Activated naive CD4-positive, alpha-beta T cell treated with anti-CD3 and anti-CD28 coated beads, Interleukin-2, amount 50 U/mL, for 72 hours (primary cell): ENCODE results near the gene LUZP1. TPM values are rescaled to one million over a fixed set of nuclear protein-coding genes. Genes with fewer than 3 reads are reported as not detected.
A peak's percentile ranks its signal among the peaks of the same experiment; 100 is the strongest.

Experiments used
- ATAC-seq, 2 donors: fragments of 150-1000 bp; cut with Tn5 transposase; 2 replicates each; pipeline ENCODE4 v1.10.0; 2021; ENCODE audit warnings: mild to moderate bottlenecking in 2 of 2, moderate library complexity in 2 of 2
- DNase-seq, 2 donors: peaks; one replicate each; pipeline ENCODE4 v3.0.0; 2021 to 2022; ENCODE audit warnings: low spot score in 2 of 2
- H3K27ac Mint-ChIP-seq, 2 donors: one replicate each; pipeline ENCODE4 v1.8.0; 2022; ENCODE audit warnings: mild to moderate bottlenecking in 2 of 2, mixed read lengths in 2 of 2
- H3K36me3 Mint-ChIP-seq, 2 donors: one replicate each; pipeline ENCODE4 v1.8.0; 2022; ENCODE audit warnings: mixed read lengths in 2 of 2
- H3K9me3 Mint-ChIP-seq, 2 donors: one replicate each; pipeline ENCODE4 v1.8.0; 2022; ENCODE audit warnings: mixed read lengths in 2 of 2
- total RNA-seq, 2 donors: library from RNA; stranded (reverse); gene quantifications; one replicate each; pipeline ENCODE4 v1.2.3, GENCODE V29; 2022

LUZP1 gene
- total RNA-seq, 2 donors from 2014 or later, result 18.5 to 21.4 TPM

DNA sequence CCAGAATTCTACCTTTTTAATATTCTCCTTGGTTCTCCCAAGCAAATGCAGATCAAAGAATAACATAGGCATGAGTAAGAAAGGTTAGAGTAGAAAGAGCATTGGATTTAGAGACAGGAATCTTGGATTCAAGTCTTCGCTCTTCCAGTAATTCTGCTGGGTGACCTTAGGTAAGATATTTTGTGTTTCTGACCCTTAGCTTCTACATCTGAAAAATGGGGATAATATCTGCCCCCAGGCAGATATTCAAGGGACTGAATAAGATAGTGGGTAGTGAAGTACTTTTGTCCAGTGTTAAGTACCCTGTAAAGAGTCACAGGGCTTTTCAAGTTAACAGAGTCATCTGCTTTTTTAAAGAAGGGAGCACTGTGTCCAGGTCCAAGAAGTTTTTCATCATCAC, 78.6 kb downstream of the LUZP1 start:
- Mint-ChIP-seq H3K9me3 (no peaks in the 10 kb centered on the region), H3K36me3 (peaks cover 0 to 13% of the 10 kb centered on the region in 2 donors), H3K27ac (peak overlapping the region in 1 of 2 donors; percentile 32)
- no peak for DNase-seq
- ATAC-seq, result no peak

DNA sequence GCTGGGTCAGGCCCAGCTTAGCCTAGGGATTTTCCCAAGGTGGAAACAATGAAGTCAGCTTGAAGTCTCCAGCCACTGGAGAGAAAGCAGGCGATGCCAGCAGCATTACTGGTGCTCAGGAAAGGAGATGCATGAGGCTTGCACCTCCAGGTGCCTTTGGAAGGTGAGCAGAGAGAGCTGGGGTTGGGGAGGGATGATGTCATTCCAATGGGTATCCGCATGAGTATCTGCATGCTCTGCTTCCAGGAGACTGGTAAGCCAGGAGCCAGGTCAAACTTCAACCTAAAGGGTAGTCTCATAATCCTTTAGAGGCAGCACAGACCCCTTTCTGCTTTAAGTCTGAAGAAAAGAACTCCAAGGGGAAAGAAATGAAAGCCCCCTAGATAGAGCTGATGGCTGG, 80.6 kb downstream of the LUZP1 start:
- ATAC-seq (no peak), DNase-seq (no peak)
- Mint-ChIP-seq H3K9me3 (no peaks in the 10 kb centered on the region), H3K36me3 (peaks cover 0 to 2% of the 10 kb centered on the region in 2 donors), H3K27ac (peak overlapping the region; percentile 12 to 60)

DNA sequence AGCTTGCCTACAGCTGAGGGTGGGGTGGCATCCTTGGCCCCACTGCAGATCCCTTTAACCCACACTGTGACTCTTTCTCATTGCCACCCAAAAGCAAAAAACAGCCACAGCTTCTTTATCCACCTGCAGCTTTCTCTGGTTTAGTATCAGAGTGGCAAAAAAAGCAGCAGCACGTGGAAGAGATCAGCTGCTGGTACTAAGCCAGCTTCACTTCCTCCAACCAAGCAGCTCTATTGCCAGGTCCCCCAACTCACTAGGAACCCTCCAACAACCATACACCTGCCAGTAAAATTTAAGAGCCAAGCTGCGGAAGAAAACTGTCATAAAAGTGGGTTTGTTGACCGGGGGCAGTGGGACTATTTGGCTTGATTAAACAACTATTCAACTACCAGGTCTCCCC, 83.0 kb downstream of the LUZP1 start:
- Mint-ChIP-seq H3K9me3 (no peaks in the 10 kb centered on the region), H3K27ac (peak overlapping the region; percentile 17 to 66), H3K36me3 (no peaks in the 10 kb centered on the region)
- no peak for ATAC-seq
- DNase-seq, result no peak

DNA sequence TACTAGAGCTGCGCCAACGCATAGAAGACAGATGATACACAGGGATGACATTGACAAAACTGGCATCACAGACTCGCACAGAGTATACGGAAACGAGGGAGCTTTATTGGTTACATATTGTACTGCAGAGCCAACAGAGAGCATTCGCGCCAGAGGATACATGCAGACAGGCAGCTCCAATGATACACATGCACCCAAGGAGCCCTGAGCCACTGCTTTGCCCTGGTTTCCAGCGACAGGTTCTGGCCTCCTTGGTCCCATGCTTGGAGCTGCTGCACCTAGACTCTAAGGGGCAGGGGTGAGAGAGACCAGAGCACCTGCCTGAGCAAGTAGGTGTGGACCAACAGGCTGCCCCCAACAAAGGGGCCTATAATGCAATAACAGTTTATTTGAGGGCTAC, 83.8 kb downstream of the LUZP1 start:
- H3K9me3 Mint-ChIP-seq, result no peaks in the 10 kb centered on the region
- no peaks in the 10 kb centered on the region for H3K36me3 Mint-ChIP-seq
- peak overlapping the region in 1 of 2 donors; percentile 19 for H3K27ac Mint-ChIP-seq
- DNase-seq (no peak), ATAC-seq (no peak)

DNA sequence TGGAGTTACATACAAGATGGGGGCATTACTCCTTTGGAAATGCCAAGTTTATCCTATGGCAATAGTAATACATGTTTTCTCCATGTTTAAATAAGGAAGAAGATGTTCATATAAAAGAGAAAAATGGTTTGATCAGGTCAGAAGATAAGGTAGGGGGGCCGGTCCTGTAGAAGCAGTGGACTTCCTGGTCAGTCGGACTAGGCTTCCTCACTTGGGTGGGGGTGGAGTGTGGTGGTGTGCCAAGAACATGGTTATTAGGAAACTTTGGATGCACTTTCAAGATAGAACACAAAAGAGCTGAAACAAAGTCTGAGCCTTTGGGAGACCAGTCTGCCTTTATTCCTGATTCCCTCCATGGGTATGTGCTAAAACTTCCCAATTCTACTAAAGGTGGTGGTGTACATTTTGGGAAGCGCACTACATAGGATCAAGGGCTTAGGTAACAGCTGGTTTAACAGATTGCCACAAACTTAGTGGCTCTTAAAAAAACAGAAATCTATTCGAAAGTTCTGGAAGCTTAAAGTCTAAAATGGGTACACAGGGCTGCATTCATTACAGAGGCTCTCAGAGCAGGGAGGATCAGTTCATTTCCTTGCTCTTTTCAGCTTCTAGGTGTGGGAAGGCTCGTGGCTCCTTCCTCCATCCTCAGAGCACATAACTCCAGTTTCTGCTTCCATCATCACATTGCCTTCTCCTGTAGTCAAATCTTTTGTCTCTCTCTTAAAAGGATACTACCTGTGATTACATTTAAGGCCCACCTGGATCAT, 84.8 kb downstream of the LUZP1 start:
- H3K36me3 Mint-ChIP-seq, result no peaks in the 10 kb centered on the region
- no peak overlapping the region for H3K27ac Mint-ChIP-seq
- no peaks in the 10 kb centered on the region for H3K9me3 Mint-ChIP-seq
- no peak for ATAC-seq
- DNase-seq, result no peak

DNA sequence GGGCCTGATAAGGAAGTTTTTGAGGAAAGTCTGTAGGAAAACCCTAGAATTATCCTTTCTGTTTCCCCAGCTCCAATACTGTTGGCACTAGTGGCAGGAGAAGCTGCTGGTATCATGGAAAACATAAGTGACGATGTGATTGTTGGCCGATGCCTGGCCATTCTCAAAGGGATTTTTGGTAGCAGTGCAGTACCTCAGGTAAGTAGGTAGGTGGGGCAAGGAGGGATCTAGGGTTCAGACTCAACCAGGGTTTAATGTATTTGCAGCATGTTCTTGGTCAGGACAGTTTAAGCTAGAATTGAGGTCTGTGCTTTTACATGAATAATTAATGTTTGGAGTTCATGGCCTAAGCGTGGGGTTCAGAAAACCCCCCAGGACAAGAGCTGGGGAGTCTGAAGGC, 87.3 kb downstream of the LUZP1 start:
- Mint-ChIP-seq H3K27ac (peak overlapping the region in 1 of 2 donors; percentile 62), H3K9me3 (no peaks in the 10 kb centered on the region), H3K36me3 (no peaks in the 10 kb centered on the region)
- ATAC-seq, result no peak
- no peak for DNase-seq

DNA sequence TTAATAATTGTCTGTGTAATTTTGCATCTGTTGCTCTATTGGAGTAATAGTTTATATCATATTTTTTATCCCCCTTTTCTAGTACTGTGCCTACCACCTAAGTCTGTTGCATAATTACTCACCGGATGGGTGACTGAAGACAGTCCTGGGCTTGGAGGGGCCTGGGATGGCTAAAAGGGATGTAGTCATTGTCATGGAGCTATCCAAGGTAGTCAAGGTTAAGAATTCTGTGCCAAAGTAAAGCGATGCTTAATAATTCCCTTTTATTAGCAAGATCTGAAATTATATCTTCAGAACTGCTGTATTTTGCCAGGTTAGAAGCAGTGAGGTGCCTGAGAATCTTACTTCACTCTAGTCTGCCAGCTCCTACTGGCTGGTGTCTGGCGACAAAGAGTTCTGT, 87.8 kb downstream of the LUZP1 start:
- ATAC-seq, result no peak
- Mint-ChIP-seq H3K36me3 (no peaks in the 10 kb centered on the region), H3K27ac (peak overlapping the region; percentile 20 to 30)

DNA sequence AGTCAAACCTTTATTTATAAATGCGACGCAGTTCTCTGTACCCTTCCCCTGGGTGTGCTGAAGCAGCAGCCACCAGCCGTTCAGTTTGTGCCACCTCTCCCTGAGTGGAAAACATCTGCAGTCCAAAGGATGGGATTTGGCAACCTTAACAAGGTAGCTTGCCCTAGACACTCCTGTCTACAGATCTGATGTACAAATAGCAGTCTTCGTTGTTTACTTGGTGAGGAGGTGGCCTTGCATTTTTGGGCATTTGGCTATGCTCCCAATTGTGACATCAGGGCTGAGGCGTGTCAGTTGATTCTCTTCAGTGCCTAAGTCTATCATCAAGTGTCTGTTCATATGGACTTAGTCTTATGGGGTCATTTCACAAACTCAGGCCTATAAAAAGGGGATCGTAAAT, 89.6 kb downstream of the LUZP1 start:
- peak overlapping the region in 1 of 2 donors; percentile 20 for H3K27ac Mint-ChIP-seq
- DNase-seq (no peak), ATAC-seq (no peak)
- H3K9me3 Mint-ChIP-seq, result no peaks in the 10 kb centered on the region
- H3K36me3 Mint-ChIP-seq, result no peaks in the 10 kb centered on the region

More for the DNA sequence above, 87.8 kb downstream of the LUZP1 start:
- no peak for DNase-seq
- no peaks in the 10 kb centered on the region for H3K9me3 Mint-ChIP-seq

DNA sequence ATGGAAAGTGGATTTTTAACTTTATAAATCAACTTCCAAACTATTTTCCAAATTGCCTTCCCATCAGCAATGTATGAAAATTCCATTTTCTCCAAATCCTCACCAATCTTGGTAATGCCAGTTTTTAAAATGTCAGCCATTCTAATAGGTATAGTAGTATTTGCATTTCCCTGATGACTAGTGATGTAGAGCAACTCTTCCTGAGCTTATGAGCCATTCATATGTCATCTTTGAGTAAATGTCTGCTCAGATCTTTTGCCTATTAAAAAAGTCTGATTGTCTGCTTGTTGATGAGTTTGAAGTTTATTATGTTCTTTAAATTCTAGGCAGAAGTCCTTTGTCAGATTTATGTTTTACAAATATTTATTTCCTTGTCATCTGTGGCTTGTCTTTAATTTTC, 94.6 kb downstream of the LUZP1 start:
- DNase-seq (no peak), ATAC-seq (no peak)
- H3K9me3 Mint-ChIP-seq, result no peaks in the 10 kb centered on the region
- peak overlapping the region in 1 of 2 donors; percentile 31 for H3K27ac Mint-ChIP-seq
- H3K36me3 Mint-ChIP-seq, result no peaks in the 10 kb centered on the region

DNA sequence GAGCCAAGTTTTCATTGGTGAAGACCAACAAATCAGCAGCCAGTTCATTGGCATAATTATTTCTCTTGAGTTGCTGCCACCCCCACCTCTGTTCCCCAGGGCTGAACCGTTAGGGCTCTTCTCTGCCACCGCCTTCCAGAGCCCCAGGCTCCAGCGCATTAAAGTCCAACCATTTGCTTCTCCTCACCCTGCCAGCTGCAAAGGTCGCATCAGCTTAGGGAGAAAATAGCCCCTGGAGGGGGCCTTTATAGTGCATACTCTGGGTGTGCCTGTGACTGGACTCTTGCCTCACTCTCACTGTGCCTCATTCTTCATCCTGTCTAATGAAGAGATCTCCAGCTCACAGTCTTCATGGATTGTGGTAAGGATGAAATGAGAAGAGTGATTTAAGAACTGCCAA, 99.0 kb downstream of the LUZP1 start:
- no peak for ATAC-seq
- no peak for DNase-seq
- Mint-ChIP-seq H3K9me3 (no peaks in the 10 kb centered on the region), H3K36me3 (peaks cover 4 to 7% of the 10 kb centered on the region in 2 donors), H3K27ac (peak overlapping the region in 1 of 2 donors; percentile 61)

DNA sequence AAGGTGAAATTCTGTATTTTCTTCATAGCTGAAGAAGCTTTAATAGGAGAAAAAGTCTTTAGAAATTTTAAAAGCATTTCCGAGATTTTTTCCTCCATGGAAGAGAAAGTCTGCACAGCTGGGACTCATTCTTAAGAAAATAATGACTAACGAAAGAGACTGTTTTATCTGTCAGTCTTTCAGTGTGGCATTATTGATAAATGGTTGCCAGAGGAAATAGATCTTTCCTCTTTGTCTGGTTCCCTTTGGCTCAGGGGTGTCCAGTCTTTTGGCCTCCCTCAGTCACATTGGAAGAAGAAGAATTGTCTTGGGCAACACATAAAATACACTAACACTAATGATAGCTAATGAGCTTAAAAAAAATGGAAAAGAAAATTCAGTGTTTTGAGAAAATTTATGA, 99.5 kb downstream of the LUZP1 start:
- H3K9me3 Mint-ChIP-seq, result no peaks in the 10 kb centered on the region
- no peak for DNase-seq
- H3K27ac Mint-ChIP-seq, result no peak overlapping the region
- H3K36me3 Mint-ChIP-seq, result peaks cover 4 to 7% of the 10 kb centered on the region in 2 donors
- no peak for ATAC-seq

DNA sequence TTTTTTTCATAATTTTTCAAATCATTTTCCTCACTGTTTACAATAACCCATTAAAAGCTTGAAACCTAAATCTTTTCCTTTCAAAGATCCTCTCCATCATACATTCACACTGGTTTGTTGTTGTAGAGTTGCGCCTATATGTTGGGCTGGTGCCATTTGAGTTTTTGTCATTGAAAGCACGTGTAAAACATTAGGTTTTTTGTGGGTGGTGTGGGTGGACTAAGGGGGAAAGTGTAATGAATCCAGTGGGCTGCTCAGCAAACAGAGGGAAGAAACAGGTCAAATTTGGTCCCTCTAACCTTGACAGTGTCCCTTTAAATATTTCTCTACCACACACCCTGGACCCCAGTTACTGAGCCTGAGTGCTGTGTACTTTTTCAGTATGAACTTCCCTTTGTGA, 102.6 kb downstream of the LUZP1 start:
- no peak for ATAC-seq
- no peak overlapping the region for H3K27ac Mint-ChIP-seq
- H3K36me3 Mint-ChIP-seq, result peaks cover 4 to 7% of the 10 kb centered on the region in 2 donors
- H3K9me3 Mint-ChIP-seq, result no peaks in the 10 kb centered on the region
- DNase-seq, result no peak

DNA sequence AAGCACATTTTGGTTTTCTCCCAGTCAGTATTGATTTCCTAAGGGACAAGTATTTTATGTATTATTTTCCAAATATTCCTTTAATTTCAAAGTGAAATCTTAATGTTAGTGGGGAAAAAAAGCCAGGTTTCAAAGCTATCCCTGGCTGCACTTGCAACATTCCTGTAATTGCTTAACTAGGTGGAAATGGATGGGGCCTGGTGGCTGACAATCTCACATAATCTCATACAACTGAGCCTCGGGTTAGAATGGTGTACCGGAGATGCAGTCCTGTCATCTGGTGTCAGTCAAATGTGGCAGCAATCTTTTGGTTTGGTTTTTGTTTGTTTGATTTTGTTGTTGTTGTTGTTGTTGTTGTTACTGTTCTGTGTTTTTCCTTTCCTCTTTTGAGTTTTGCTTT, 103.3 kb downstream of the LUZP1 start:
- Mint-ChIP-seq H3K9me3 (no peaks in the 10 kb centered on the region), H3K27ac (no peak overlapping the region), H3K36me3 (peaks cover 4 to 7% of the 10 kb centered on the region in 2 donors)
- DNase-seq (no peak), ATAC-seq (no peak)

DNA sequence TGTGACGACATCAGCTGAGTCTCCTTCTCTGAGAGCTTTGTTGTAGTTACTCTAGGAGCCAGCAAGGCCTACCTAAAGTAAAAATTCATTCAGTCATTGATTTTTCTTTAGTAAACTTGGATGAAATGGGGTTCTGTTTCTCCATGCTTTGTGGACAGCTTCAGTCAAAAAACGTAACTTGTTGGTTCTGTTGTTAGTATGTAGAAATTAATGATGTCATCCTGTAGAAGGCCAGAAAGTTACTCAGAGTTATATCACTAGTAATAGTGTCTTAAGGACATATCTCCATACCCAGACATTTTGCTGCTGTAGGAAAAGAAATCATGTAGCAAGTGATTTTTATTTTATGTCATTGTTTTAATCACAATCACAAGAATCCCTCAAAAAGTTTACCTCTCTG, 106.4 kb downstream of the LUZP1 start:
- no peaks in the 10 kb centered on the region for H3K9me3 Mint-ChIP-seq
- no peak overlapping the region for H3K27ac Mint-ChIP-seq
- no peak for ATAC-seq
- DNase-seq, result no peak
- peaks cover 4 to 7% of the 10 kb centered on the region in 2 donors for H3K36me3 Mint-ChIP-seq

DNA sequence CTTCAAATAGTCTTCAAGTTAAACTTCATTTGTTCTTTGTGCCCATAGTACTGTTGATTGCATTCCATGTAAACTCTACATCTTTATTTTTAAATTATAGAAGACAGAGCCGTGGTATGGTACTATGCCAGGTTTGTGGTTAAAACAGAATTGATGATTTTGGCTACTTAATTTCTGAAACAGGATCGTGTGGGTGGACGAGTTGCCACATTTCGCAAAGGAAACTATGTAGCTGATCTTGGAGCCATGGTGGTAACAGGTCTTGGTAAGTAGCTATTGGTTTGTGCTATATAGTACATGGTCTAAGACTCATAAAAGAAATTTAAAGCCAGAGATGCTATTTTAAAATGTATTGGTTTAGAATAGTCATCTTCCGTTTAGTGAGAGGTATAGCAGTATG, 111.4 kb downstream of the LUZP1 start:
- DNase-seq, result no peak

DNA sequence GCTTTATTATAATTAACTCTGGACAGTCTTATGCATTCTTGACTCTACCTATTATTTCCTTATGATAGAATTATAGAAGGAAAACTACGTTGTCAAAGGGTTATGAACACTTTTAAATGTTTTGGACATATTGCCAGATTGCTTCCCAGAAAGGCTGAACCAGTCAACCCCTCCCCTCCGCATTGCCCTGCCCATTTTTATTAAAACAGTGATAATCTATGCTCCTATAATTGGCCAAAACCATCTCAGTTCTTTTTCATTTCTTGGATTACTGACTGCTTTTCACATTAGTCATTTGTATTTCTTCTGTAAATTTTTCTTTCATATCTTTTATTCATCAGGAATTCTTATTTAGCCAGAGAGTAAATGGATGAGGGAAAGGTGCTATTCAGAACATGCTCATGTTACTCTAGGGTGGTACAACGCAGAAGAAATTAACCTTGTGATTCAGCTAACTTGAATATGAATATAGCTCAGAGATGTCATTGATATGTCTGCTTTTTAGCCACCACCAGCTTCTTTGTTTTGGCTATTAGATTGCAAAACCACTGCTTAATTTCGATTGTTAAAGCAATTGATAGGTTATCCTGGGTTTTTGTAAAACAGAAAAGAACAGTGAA, 117.3 kb downstream of the LUZP1 start:
- no peak overlapping the region for H3K27ac Mint-ChIP-seq
- peaks cover 5% of the 10 kb centered on the region in 2 donors for H3K36me3 Mint-ChIP-seq
- H3K9me3 Mint-ChIP-seq, result no peaks in the 10 kb centered on the region
- ATAC-seq, result no peak
- no peak for DNase-seq

More for the DNA sequence above, 111.4 kb downstream of the LUZP1 start:
- Mint-ChIP-seq H3K9me3 (no peaks in the 10 kb centered on the region), H3K27ac (no peak overlapping the region), H3K36me3 (peaks cover 5% of the 10 kb centered on the region in 2 donors)
- ATAC-seq, result no peak

DNA sequence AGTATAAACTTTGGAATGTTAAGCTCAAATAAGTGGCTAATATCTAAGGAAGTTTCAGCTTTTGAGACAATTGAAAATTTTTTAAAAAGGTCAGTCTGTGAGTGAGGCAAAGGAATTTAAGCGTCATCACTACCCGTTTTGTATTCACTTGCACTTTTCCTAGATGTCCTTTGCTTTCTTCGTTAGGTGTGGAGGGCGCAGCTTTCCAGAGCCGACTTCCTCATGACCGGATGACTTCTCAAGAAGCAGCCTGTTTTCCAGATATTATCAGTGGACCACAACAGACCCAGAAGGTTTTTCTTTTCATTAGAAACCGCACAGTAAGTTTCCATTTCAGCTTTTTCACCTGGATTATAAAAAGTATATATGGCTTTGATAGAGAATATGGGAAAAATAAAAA, 118.5 kb downstream of the LUZP1 start:
- no peak for ATAC-seq
- DNase-seq, result no peak
- no peak overlapping the region for H3K27ac Mint-ChIP-seq
- H3K36me3 Mint-ChIP-seq, result peaks cover 5% of the 10 kb centered on the region in 2 donors
- H3K9me3 Mint-ChIP-seq, result no peaks in the 10 kb centered on the region

DNA sequence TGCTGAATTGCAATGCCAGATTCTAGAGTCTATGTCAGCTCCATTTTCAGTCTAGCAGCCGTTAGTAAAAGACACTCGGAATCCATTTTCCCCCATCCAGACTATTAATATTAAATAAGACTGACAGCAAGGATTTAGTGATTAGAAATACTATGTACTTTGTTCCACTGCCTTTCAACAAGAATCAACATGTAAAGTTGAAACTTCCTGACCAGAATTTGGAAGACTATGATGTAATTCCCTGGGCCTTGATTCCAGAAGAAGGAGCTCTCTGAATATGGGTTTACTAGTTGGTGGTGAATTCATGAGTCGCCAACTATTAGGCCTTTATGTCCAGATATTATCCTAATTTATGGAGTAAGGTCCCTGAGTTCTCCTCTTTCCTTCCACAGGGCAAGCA, 124.6 kb downstream of the LUZP1 start:
- H3K9me3 Mint-ChIP-seq, result no peaks in the 10 kb centered on the region
- H3K27ac Mint-ChIP-seq, result no peak overlapping the region
- DNase-seq (no peak), ATAC-seq (no peak)
- peaks cover 0 to 14% of the 10 kb centered on the region in 2 donors for H3K36me3 Mint-ChIP-seq
